ENCODE results near the gene KCNN3. TPM values are rescaled to one million over a fixed set of nuclear protein-coding genes. Genes with fewer than 3 reads are reported as not detected.

Gene KCNN3
- total RNA-seq, 1 donor = not detected

DNA sequence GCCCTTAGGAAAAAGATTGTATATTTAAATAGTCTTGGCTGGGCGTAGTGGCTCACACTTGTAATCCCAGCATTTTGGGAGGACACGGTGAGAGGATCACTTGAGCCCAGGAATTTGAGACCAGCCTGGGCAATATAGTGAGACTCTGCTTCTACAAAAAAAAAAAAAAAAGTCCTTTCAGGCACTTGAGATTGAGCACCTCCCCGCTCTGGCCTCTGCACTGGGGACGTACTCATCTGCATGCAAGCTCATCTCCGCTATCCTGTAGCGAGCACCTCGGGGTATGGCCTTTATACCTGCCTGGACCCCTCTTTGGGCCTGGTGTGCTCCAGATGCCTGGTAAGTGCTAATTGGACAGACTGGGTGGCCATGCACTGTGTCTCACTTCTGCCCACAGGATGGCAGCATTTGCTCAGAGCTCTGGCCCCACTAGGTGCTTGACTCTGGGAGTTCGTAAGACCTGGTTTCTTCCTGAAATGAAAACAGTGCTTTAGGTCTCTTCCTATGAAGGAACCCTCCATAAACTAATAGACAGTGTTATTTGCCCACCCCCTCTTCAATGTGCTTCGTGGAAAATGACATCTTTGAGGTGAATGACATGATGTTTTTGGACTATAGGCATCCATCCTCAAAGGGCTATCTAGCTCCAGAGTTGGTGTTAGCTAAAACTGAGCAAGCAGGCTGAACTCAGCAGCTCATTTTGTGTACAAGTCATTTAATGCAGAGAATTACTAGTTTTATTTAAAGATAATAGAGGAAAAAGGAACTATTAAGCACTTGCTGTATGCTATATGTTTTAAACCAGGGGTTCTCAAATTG, 200.4 kb downstream of the KCNN3 start:
- peak; percentile 76 for DNase-seq (ENCODE audit: low read depth)
- TF ChIP-seq, protein P1, sequence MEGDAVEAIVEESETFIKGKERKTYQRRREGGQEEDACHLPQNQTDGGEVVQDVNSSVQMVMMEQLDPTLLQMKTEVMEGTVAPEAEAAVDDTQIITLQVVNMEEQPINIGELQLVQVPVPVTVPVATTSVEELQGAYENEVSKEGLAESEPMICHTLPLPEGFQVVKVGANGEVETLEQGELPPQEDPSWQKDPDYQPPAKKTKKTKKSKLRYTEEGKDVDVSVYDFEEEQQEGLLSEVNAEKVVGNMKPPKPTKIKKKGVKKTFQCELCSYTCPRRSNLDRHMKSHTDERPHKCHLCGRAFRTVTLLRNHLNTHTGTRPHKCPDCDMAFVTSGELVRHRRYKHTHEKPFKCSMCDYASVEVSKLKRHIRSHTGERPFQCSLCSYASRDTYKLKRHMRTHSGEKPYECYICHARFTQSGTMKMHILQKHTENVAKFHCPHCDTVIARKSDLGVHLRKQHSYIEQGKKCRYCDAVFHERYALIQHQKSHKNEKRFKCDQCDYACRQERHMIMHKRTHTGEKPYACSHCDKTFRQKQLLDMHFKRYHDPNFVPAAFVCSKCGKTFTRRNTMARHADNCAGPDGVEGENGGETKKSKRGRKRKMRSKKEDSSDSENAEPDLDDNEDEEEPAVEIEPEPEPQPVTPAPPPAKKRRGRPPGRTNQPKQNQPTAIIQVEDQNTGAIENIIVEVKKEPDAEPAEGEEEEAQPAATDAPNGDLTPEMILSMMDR (IDR thresholded peaks at IDR 0.05; ENCODE audit: insufficient read depth, low read depth, low read length) = peak; percentile 79
- H3K4me3 ChIP-seq (ENCODE audit: low read depth, low read length) = no peak overlapping the region

DNA sequence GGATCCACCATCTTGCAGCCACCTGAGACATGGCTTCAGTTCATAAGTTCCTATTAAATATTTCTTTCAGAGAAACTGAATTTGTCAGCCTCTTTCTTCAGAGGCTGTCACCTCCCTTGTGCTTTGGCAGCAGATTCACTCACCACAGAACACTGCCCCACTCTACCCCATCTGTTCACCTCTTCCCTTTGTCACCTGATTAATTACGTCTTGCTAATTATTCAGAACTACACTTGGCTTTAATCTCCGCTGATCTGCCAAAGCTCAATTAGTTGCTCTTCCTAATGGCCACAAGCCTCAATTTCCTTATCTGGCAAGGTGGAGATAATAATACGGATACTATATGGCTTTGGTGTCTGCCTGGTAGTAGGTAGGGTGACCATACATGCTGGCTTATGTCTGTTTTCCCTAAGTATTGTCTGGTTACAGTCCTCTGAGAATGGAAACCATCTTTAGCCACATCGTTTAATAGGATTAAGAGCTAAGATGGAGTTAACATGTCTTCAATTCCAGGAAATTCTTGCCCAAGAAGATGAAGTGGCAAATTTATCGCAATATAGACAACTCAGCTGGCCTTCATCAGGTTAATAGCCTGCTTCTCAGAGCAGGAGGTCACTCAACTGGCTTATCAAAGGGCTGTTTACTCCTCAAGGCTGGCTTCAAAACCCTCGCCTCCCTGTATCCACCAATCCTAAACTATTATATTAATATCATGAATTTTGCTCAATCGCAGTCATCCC, 203.9 kb downstream of the KCNN3 start:
- TF ChIP-seq, protein P1 (IDR thresholded peaks at IDR 0.05; ENCODE audit: insufficient read depth, low read depth, low read length) = no peak
- no peak for DNase-seq (ENCODE audit: low read depth)
- no peak overlapping the region for H3K4me3 ChIP-seq (ENCODE audit: low read depth, low read length)

DNA sequence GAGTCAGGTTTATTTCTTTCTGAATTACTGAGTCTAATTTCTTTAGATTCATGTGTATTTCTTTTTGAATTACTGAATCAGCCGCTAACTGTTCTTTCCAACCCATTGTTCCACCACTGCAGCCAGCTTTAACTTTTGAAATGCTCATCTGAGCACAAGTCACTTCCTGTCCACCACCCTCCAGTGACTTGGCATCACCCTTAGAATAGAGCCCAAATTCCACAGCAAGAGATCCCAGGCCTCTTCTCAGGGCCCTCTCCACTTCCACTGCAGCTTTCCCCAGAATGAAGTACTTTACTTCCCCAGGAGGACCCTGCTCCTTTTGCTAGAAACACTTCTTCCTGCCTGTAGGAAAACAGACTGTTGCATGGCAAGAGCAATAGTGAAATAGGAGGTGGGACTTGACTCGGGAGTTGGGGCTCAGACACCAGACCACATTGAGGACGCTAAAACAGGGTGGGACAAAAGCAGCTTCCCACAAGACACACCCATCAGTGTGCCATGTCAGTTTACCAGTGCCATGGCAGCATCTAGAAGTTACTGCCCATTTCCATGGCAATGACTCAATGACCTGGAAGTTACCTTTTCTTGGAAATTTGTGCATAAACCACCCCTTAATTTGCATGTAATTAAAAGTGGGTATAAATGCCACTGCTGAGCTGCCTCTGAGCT, 205.6 kb downstream of the KCNN3 start:
- DNase-seq (ENCODE audit: low read depth) = no peak
- H3K4me3 ChIP-seq (ENCODE audit: low read depth, low read length) = no peak overlapping the region
- TF ChIP-seq, protein P1 (IDR thresholded peaks at IDR 0.05; ENCODE audit: insufficient read depth, low read depth, low read length) = no peak

DNA sequence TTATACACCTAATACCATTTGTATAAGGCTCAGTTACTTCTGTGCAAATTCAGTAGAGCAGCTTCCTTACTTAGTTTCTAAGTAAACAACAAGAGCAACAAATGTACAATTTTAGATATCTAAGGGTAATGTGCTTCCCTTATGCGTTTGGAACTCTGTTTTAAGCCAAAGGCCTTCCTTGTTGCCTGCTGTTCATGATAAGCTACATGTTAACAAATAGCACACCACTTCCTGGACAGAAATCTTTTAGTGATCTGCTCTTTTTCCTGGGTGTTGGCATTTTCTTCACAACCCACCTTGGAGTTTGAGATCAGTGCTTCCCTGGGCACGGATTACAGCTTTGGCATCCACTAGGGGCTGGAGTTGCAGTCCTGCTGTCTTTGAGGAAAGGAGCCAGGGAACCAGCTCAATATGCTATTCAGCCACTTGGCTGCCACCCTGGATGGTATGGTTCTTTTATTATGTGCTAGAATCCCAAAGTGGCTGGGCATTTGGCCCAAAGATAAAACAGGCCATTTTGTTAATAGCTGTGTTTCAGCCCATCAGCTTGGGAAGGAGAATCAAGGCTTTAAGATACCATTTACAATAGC, 206.5 kb downstream of the KCNN3 start:
- DNase-seq (ENCODE audit: low read depth) = no peak
- H3K4me3 ChIP-seq (ENCODE audit: low read depth, low read length) = no peak overlapping the region
- TF ChIP-seq, protein P1 (IDR thresholded peaks at IDR 0.05; ENCODE audit: insufficient read depth, low read depth, low read length) = no peak

DNA sequence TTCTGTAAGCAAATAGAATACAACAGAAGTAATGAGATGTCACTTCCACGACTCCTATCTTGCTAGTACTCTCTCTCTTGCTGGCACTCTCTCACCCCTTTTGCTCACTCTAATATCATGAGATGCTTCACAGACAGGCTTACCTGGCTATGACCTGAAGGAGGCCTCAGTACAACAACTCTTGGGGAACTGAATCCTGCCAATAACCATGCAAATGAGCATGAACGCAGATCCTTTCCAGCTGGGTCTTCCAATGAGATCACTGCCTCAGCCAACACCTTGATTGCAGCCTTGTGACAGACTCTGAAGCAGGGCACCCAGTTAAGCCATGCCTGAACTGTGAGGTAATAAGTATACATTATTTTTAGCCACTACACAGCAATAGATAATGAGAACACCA, 209.0 kb downstream of the KCNN3 start:
- no peak overlapping the region for H3K4me3 ChIP-seq (ENCODE audit: low read depth, low read length)
- TF ChIP-seq, protein P1 (IDR thresholded peaks at IDR 0.05; ENCODE audit: insufficient read depth, low read depth, low read length) = no peak
- DNase-seq (ENCODE audit: low read depth) = no peak

DNA sequence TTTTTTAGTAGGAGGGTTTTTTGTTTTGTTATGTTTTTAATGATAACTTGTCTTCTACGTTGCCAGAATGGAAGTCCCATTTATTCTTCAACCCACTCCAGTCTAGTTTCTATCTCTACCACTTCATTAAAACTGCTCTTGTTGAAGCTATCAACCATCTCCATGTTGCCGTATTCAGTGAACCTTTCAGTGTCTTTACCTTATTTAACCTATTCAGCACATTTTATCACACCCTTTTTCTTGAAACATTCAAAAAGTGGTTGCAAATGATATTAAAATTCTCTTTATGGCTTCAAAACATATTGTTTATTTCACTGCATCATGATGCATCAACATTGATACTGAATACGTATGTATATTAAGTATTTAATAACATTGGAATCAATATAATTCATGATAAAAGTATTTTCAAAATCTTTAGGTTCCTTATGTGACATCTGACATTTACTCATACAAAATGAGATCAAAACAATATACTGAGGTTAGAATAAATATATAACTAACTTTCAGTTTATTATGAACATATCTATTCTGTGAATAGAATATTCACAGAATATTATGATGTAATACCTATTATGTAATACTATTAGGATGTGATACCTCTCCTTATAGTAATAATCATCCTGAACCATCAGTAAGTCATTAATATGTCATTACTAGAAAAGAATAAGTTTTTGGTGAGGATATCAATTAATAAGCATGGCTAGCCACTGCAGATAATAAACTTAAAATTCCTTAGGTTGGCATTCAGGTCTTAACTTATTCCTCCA, 210.1 kb downstream of the KCNN3 start:
- TF ChIP-seq, protein P1 (IDR thresholded peaks at IDR 0.05; ENCODE audit: insufficient read depth, low read depth, low read length) = no peak
- no peak overlapping the region for H3K4me3 ChIP-seq (ENCODE audit: low read depth, low read length)
- DNase-seq (ENCODE audit: low read depth) = no peak
